HepG2 (cell line): ENCODE measurements around the gene BIN1. TPM values are rescaled to one million over a fixed set of nuclear protein-coding genes. Genes with fewer than 3 reads are reported as not detected.

Source experiments
- ELF3 ChIP-seq: IDR thresholded peaks from 2 replicates; pipeline ENCODE4 v1.6.1; 2016; ENCODE audit warnings: missing genetic modification reagents, missing compliant biosample characterization
- HDAC2 ChIP-seq: sonication (generic); formaldehyde crosslinking; IDR thresholded peaks from 2 replicates; pipeline ENCODE4 v1.4.0; 2020; ENCODE audit warnings: missing genetic modification reagents
- KLF12 ChIP-seq: sonication (generic); formaldehyde crosslinking; IDR thresholded peaks from 2 replicates; pipeline ENCODE4 v1.4.0; 2020; ENCODE audit warnings: missing genetic modification reagents, borderline replicate concordance
- PHB2 ChIP-seq: fragments of 450-650 bp; IDR thresholded peaks from 2 replicates; pipeline ENCODE4 v1.6.1; 2018; ENCODE audit not compliant: partially characterized antibody
- POLR2A ChIP-seq, 2 experiments: IDR thresholded peaks; 2 replicates each; pipeline ENCODE4 v1.6.1; 2011; ENCODE audit warnings: low read depth in 2 of 2, low read length in 2 of 2, mild to moderate bottlenecking in 1 of 2, moderate library complexity in 1 of 2; ENCODE audit not compliant: insufficient read depth in 1 of 2
- ZNF451 ChIP-seq: sonication (generic); formaldehyde crosslinking; IDR thresholded peaks from 2 replicates; pipeline ENCODE4 v1.5.0; 2020; ENCODE audit warnings: mild to moderate bottlenecking, missing genetic modification reagents
- ZNF543 ChIP-seq: sonication (generic); formaldehyde crosslinking; IDR thresholded peaks from 2 replicates; pipeline ENCODE4 v1.4.0; 2020; ENCODE audit warnings: mild to moderate bottlenecking, missing genetic modification reagents
- ZNF577 ChIP-seq: sonication (generic); formaldehyde crosslinking; IDR thresholded peaks from 2 replicates; pipeline ENCODE4 v1.4.0; 2020; ENCODE audit warnings: mild to moderate bottlenecking, low read depth, missing genetic modification reagents, borderline replicate concordance
- ZSCAN9 ChIP-seq: IDR thresholded peaks from 2 replicates; pipeline ENCODE4 v1.6.1; 2016; ENCODE audit warnings: borderline replicate concordance
- polyA plus RNA-seq, 8 experiments: library from polyadenylated mRNA; depleted of rRNA in 3 of 8; stranded (reverse) in 7 of 8; unstranded in 1 of 8; fragments of >200 nt; fragmentation: Illumina TruSeq in 4 of 8; extraction: Trizol in 4 of 8; gene quantifications; 2 replicates each; pipeline versions ENCODE4 v1.2.1 to v1.2.3, GENCODE V29; 2011 to 2016; ENCODE audit warnings: low read depth in 4 of 8, missing spikeins in 1 of 8, mixed read lengths in 1 of 8; ENCODE audit not compliant: insufficient read depth in 1 of 8
- total RNA-seq, 5 experiments: library from RNA; depleted of rRNA; stranded (reverse); fragments of >200 nt; fragmentation: Illumina TruSeq; extraction: Trizol; gene quantifications; 2 replicates each; pipeline ENCODE4 v1.2.3, GENCODE V29; 2016; ENCODE audit warnings: low read depth in 1 of 5
- TF ChIP-seq, protein P1 (sequence below), 2 experiments: fragments of 450-650 bp in 1 of 2; sonication (generic) in 1 of 2; formaldehyde crosslinking in 1 of 2; IDR thresholded peaks; 2 replicates each; pipeline versions ENCODE4 v1.6.1 to v1.8.0; 2016 to 2022; ENCODE audit warnings: antibody characterized with exemption in 1 of 2, mild to moderate bottlenecking in 1 of 2, missing genetic modification reagents in 1 of 2
- TF ChIP-seq, protein P2 (sequence below): sonication (generic); formaldehyde crosslinking; IDR thresholded peaks from 2 replicates; pipeline ENCODE4 v1.4.0; 2020; ENCODE audit warnings: mild to moderate bottlenecking, missing genetic modification reagents
- TF ChIP-seq, protein P3 (sequence below): IDR thresholded peaks from 2 replicates; pipeline ENCODE4 v1.6.1; 2018; ENCODE audit warnings: missing genetic modification reagents

Gene BIN1
- total and polyA plus RNA-seq, 2 of the 13 experiments (the other 11 are each of a cell fraction or from before 2014, with no cell fraction given), result 0.93 to 1.2 TPM

DNA sequence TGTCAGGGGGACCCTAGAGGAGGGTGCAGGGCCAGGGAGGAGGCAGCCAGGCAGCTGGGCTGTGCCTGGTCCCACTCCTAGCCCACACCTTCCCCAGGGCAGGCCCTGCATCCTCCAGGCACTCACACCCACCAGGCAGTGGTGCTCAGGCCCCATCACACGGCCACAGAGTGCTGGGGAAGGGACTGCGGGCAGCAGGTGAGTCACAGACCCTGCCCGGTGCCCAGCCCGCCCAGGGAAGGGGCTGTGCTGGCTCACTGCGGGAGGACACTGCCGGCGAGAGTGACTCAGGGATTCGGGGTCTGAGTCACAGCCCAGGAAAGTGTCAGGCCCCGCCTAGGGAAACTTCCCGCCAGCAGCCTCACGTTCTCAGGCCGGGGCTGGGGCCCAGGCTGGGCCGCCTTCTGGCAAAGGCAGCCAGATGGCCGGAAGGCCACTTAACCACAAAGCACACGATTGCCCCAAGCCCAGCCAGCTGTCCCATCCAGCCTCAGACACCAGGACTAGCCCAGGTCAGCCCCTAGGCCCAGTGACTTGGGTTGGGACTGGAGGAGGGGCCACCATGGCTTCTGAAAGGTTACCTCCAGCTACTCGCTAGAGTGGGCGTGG is 42.2 kb downstream of the BIN1 start (continued):
- TF ChIP-seq ZNF451 (0 out of 2 replicates have a peak, but pooled peaks have one; percentile 45), ZSCAN9 (CRISPR knock-in tag) (0 out of 2 replicates have a peak, but pooled peaks have one; percentile 33), ZNF543 (CRISPR knock-in tag) (0 out of 2 replicates have a peak, but pooled peaks have one; percentile 55), POLR2A (IDR thresholded peaks at IDR 0.05; ENCODE audit: insufficient read depth in 1 of 2, low read depth in 2 of 2, low read length in 2 of 2) (peak in 1 of 2 experiments; percentile 49; a peak in 2 of 4 replicates), HDAC2 (CRISPR knock-in tag) (peak; percentile 24; the same call in 1 of the 2 replicates), ZNF577 (CRISPR knock-in tag) (no peak), ELF3 (CRISPR knock-in tag) (peak; percentile 65; the same call in 1 of the 2 replicates), KLF12 (CRISPR knock-in tag) (no peak), PHB2 (no peak)
- TF ChIP-seq, protein P1, sequence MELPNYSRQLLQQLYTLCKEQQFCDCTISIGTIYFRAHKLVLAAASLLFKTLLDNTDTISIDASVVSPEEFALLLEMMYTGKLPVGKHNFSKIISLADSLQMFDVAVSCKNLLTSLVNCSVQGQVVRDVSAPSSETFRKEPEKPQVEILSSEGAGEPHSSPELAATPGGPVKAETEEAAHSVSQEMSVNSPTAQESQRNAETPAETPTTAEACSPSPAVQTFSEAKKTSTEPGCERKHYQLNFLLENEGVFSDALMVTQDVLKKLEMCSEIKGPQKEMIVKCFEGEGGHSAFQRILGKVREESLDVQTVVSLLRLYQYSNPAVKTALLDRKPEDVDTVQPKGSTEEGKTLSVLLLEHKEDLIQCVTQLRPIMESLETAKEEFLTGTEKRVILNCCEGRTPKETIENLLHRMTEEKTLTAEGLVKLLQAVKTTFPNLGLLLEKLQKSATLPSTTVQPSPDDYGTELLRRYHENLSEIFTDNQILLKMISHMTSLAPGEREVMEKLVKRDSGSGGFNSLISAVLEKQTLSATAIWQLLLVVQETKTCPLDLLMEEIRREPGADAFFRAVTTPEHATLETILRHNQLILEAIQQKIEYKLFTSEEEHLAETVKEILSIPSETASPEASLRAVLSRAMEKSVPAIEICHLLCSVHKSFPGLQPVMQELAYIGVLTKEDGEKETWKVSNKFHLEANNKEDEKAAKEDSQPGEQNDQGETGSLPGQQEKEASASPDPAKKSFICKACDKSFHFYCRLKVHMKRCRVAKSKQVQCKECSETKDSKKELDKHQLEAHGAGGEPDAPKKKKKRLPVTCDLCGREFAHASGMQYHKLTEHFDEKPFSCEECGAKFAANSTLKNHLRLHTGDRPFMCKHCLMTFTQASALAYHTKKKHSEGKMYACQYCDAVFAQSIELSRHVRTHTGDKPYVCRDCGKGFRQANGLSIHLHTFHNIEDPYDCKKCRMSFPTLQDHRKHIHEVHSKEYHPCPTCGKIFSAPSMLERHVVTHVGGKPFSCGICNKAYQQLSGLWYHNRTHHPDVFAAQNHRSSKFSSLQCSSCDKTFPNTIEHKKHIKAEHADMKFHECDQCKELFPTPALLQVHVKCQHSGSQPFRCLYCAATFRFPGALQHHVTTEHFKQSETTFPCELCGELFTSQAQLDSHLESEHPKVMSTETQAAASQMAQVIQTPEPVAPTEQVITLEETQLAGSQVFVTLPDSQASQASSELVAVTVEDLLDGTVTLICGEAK (IDR thresholded peaks at IDR 0.05), result no peak
- TF ChIP-seq, protein P1 (CRISPR knock-in tag; IDR thresholded peaks at IDR 0.05), result peak; percentile 45; the same call in 1 of the 2 replicates
- TF ChIP-seq, protein P2, sequence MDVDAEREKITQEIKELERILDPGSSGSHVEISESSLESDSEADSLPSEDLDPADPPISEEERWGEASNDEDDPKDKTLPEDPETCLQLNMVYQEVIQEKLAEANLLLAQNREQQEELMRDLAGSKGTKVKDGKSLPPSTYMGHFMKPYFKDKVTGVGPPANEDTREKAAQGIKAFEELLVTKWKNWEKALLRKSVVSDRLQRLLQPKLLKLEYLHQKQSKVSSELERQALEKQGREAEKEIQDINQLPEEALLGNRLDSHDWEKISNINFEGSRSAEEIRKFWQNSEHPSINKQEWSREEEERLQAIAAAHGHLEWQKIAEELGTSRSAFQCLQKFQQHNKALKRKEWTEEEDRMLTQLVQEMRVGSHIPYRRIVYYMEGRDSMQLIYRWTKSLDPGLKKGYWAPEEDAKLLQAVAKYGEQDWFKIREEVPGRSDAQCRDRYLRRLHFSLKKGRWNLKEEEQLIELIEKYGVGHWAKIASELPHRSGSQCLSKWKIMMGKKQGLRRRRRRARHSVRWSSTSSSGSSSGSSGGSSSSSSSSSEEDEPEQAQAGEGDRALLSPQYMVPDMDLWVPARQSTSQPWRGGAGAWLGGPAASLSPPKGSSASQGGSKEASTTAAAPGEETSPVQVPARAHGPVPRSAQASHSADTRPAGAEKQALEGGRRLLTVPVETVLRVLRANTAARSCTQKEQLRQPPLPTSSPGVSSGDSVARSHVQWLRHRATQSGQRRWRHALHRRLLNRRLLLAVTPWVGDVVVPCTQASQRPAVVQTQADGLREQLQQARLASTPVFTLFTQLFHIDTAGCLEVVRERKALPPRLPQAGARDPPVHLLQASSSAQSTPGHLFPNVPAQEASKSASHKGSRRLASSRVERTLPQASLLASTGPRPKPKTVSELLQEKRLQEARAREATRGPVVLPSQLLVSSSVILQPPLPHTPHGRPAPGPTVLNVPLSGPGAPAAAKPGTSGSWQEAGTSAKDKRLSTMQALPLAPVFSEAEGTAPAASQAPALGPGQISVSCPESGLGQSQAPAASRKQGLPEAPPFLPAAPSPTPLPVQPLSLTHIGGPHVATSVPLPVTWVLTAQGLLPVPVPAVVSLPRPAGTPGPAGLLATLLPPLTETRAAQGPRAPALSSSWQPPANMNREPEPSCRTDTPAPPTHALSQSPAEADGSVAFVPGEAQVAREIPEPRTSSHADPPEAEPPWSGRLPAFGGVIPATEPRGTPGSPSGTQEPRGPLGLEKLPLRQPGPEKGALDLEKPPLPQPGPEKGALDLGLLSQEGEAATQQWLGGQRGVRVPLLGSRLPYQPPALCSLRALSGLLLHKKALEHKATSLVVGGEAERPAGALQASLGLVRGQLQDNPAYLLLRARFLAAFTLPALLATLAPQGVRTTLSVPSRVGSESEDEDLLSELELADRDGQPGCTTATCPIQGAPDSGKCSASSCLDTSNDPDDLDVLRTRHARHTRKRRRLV, result no peak
- TF ChIP-seq, protein P3, sequence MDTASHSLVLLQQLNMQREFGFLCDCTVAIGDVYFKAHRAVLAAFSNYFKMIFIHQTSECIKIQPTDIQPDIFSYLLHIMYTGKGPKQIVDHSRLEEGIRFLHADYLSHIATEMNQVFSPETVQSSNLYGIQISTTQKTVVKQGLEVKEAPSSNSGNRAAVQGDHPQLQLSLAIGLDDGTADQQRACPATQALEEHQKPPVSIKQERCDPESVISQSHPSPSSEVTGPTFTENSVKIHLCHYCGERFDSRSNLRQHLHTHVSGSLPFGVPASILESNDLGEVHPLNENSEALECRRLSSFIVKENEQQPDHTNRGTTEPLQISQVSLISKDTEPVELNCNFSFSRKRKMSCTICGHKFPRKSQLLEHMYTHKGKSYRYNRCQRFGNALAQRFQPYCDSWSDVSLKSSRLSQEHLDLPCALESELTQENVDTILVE (CRISPR knock-in tag), result no peak
